GM20000 (cell line): Measurements from ENCODE around the gene GINS3.

Experiments
- DNase-seq: peaks from one replicate; pipeline ENCODE4 v3.0.0; 2012; ENCODE audit warnings: low spot score
- TF ChIP-seq, protein P1 (sequence below): IDR thresholded peaks from 2 replicates; pipeline ENCODE4 v1.5.1; 2012; ENCODE audit warnings: mild to moderate bottlenecking, control low read depth; ENCODE audit errors: extremely low read depth, missing control alignments

The GINS3 gene

DNA sequence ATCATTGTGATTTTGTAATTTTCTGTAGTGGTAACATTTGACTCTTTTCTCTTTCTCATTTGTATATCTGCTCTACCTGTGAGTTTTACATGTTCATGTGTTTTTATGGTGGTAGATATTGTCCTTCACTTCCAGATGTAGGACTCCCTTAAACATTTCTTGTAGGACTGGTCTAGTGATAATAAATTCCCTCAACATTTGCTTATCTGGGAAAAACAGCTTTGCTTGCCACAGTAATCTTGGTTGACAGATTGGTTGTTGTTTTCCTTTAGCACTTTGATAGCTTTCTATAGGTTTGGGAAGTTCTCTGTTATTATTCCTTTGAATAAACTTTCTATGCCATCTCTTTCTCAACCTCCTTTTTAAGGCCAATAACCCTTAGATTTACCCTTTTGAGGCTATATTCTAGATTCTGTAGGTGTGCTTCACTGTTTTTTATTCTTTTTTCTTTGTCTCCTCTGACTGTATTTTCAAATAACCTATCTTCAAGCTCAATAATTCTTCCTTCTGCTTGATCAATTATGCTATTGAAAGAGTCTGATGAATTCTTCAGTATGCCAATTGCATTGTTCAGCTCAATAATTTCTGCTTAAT is 32.1 kb upstream of the GINS3 start:
- TF ChIP-seq, protein P1, sequence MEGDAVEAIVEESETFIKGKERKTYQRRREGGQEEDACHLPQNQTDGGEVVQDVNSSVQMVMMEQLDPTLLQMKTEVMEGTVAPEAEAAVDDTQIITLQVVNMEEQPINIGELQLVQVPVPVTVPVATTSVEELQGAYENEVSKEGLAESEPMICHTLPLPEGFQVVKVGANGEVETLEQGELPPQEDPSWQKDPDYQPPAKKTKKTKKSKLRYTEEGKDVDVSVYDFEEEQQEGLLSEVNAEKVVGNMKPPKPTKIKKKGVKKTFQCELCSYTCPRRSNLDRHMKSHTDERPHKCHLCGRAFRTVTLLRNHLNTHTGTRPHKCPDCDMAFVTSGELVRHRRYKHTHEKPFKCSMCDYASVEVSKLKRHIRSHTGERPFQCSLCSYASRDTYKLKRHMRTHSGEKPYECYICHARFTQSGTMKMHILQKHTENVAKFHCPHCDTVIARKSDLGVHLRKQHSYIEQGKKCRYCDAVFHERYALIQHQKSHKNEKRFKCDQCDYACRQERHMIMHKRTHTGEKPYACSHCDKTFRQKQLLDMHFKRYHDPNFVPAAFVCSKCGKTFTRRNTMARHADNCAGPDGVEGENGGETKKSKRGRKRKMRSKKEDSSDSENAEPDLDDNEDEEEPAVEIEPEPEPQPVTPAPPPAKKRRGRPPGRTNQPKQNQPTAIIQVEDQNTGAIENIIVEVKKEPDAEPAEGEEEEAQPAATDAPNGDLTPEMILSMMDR = no peak
- no peak for DNase-seq

DNA sequence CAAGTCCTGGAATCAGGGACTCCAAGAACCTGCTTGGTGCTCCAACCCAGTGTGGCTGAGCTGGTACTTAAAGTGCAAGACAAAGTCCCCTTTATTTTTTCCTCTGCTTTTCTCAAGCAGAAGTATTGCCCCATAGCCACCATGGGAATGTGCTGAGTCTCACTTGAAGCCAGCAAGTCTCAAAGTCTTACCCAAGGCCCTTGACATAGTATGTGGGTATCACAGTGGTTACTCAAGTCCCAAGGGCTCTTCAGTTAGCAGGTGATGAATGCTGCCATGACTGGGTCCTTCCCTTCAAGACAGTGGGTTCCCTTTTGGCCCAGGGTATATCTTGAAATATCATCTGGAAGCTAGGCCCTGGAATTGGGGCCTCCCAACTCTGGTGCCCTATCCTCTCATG is 30.5 kb upstream of the GINS3 start:
- no peak for DNase-seq
- TF ChIP-seq, protein P1 = no peak

DNA sequence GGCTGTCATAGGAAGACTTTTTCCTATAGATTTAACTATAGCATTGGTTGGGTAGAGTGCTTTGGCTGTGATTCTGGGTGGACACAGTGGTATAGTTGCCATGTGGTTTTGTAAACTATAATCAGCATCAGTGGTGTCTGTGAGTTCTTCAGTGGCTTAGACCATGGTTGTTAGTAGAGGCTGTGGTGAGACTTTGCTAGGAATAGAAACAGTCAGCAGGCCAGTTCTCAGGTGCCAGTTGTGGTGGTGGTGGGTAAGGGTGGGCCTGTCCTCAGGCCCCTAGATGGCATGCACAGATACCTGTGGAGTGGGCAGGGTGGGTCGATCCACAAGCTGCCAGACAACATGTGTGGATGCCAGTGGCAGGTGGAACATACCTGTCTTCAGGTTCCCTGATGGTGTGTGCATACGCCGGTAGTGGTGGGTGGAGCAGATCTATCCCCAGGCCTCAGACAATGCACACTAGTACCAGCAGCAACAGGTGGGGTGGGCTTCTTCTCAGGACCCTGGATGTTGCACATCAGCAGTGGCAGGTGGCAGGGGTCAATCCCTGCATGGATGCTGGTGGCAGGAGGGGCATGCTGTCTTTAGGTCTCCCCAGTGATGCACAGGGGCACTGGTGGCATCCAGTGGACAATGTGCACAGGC is 28.4 kb upstream of the GINS3 start:
- DNase-seq = no peak
- TF ChIP-seq, protein P1 = no peak

DNA sequence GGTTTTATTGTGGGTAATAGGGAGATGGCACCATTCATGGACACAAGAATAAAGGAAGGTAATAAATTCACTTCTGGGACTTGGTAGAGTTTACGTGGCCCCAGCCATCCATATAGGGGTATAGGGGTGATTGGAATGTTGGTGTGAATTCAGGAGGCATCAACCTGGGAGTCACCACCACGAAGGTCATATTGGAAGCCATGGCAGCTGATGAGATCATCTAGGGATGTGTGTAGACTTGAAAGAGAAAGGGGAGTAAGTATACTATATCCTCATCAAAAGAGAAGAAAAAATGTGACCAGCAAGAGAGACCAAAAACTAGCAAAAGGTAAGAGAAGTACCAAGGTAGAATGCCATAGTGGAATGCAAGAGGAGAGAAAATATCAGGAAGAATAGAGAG is 26.6 kb upstream of the GINS3 start:
- TF ChIP-seq, protein P1 = no peak
- DNase-seq = no peak

DNA sequence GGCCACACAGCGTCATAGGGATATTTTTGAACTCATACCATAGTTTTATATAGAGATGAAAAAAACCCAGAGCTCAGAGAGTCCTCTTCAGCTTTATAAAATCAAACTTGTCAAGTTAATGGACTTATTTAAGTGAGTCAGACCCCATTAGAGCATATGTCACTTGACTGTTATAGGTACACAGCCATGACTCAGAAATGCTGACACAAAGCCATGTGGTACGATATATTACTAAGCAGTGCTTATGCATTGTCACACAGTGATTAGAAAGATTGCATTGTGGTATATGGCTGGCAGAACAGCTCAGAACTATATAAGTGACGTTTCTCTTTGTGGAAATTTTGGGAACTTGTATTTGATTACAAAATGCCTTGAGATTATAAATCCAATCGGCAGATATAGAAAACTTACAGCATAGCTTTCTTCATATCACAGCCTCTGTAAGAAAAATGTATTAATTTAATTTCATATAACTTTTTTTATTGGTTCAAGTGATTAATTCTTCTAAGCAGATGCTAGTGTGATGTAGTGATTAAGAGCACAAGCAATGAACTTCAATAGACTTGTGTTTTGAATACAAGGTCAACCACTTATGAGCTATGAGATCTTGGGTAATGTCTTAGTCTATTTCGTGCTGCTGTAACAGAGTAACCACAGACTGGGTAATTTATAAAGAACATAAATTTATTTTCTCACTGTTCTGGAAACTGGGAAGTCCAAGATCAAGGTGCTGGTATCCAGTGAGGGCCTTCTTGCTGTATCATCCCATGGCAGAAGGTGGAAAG is 25.8 kb upstream of the GINS3 start:
- no peak for DNase-seq
- TF ChIP-seq, protein P1 = no peak

DNA sequence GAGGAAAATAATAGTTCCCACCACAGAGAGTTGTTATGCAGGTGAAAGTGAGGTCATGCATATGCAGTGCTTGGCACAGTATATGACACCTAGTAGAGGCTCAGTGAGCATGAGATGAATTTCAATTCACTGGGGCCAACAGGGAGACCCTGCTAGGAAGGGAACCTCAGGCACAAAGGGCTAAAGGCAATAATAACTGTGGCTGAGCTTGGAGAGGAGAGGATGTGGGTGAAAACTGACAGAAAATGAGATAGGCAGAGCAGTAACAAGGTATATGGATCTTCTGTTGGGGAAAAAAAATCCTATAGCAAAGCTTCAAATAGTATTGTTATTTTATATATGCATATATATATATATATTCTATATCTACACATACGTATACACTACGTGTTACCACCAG is 25.0 kb upstream of the GINS3 start:
- TF ChIP-seq, protein P1 = no peak

DNA sequence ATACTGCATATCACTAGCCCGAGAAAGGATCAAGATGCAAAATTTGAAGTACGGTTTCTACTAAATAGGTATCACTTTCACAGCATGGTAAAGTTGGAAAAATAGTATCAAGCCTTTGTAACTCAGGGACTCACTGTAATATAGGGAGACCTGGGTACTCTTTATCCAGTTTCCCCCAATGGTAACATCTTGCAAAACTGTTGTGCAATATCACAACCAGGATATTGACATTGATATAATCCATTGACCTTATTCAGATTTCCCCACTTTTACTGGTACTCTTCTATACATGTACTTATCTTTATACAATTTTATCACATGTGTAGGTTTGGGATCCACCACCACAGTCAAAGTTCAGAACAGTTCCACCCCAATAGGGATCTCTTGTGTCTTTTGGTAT is 20.4 kb upstream of the GINS3 start:
- DNase-seq = no peak
- TF ChIP-seq, protein P1 = no peak

More for the DNA sequence above, 25.0 kb upstream of the GINS3 start:
- no peak for DNase-seq
